ENCODE results near the gene HTR6.
"Not testable (repeated sequence)": the region's sequence is repeated elsewhere in the genome, so short reads cannot be mapped to it uniquely, and the experiment has no call there.

HTR6 gene

GRCh38 chr1:19637606-19638005 lies 27.1 kb upstream of the HTR6 start:
- Histone ChIP-seq H3K4me1 (ENCODE audit: control insufficient read depth, insufficient read depth, low read length) (peaks cover 12% of the 10 kb centered on the region), H3K9ac (ENCODE audit: low read length) (no peak overlapping the region), H3K4me3 (ENCODE audit: low read depth, low read length) (no peak overlapping the region)

GRCh38 chr1:19639228-19639627 lies 25.4 kb upstream of the HTR6 start:
- H3K4me3 ChIP-seq (ENCODE audit: low read depth, low read length); H3K9me3 ChIP-seq (ENCODE audit: control insufficient read depth, insufficient read depth, low read depth, low read length); H3K9ac ChIP-seq (ENCODE audit: low read length); H3K36me3 ChIP-seq (ENCODE audit: control insufficient read depth, insufficient read depth, low read length); H3K27ac ChIP-seq (ENCODE audit: low read depth, low read length): not testable (repeated sequence)
- H3K27me3 ChIP-seq (ENCODE audit: control insufficient read depth, insufficient read depth, low read length), result peaks cover 29% of the 10 kb centered on the region
- H3K4me1 ChIP-seq (ENCODE audit: control insufficient read depth, insufficient read depth, low read length), result peaks cover 19% of the 10 kb centered on the region

More at GRCh38 chr1:19637606-19638005, 27.1 kb upstream of the HTR6 start:
- Histone ChIP-seq H3K27me3 (ENCODE audit: control insufficient read depth, insufficient read depth, low read length) (peaks cover 16% of the 10 kb centered on the region), H3K9me3 (ENCODE audit: control insufficient read depth, insufficient read depth, low read depth, low read length) (no peaks in the 10 kb centered on the region), H3K27ac (ENCODE audit: low read depth, low read length) (no peak overlapping the region), H3K36me3 (ENCODE audit: control insufficient read depth, insufficient read depth, low read length) (no peaks in the 10 kb centered on the region)

- Histone ChIP-seq H3K4me3 (ENCODE audit: low read depth, low read length) (no peak overlapping the region), H3K9ac (ENCODE audit: low read length) (no peak overlapping the region), H3K9me3 (ENCODE audit: control insufficient read depth, insufficient read depth, low read depth, low read length) (no peaks in the 10 kb centered on the region), H3K36me3 (ENCODE audit: control insufficient read depth, insufficient read depth, low read length) (no peaks in the 10 kb centered on the region), H3K27me3 (ENCODE audit: control insufficient read depth, insufficient read depth, low read length) (peaks cover 35% of the 10 kb centered on the region), H3K27ac (ENCODE audit: low read depth, low read length) (no peak overlapping the region), H3K4me1 (ENCODE audit: control insufficient read depth, insufficient read depth, low read length) (peaks cover 19% of the 10 kb centered on the region)
These were observed 24.7 kb upstream of the HTR6 start for GRCh38 chr1:19639999-19640362.

GRCh38 chr1:19640363-19641316 lies 24.0 kb upstream of the HTR6 start:
- Histone ChIP-seq H3K4me1 (ENCODE audit: control insufficient read depth, insufficient read depth, low read length) (peaks cover 25% of the 10 kb centered on the region), H3K9me3 (ENCODE audit: control insufficient read depth, insufficient read depth, low read depth, low read length) (no peaks in the 10 kb centered on the region), H3K27ac (ENCODE audit: low read depth, low read length) (no peak overlapping the region), H3K4me3 (ENCODE audit: low read depth, low read length) (no peak overlapping the region), H3K27me3 (ENCODE audit: control insufficient read depth, insufficient read depth, low read length) (peaks cover 42% of the 10 kb centered on the region), H3K36me3 (ENCODE audit: control insufficient read depth, insufficient read depth, low read length) (no peaks in the 10 kb centered on the region), H3K9ac (ENCODE audit: low read length) (no peak overlapping the region)

GRCh38 chr1:19643121-19643520 lies 21.6 kb upstream of the HTR6 start:
- no peaks in the 10 kb centered on the region for H3K9me3 ChIP-seq (ENCODE audit: control insufficient read depth, insufficient read depth, low read depth, low read length)
- H3K27me3 ChIP-seq (ENCODE audit: control insufficient read depth, insufficient read depth, low read length), result peaks cover 51% of the 10 kb centered on the region
- H3K9ac ChIP-seq (ENCODE audit: low read length), result no peak overlapping the region
- H3K4me1 ChIP-seq (ENCODE audit: control insufficient read depth, insufficient read depth, low read length), result peaks cover 29% of the 10 kb centered on the region
- no peaks in the 10 kb centered on the region for H3K36me3 ChIP-seq (ENCODE audit: control insufficient read depth, insufficient read depth, low read length)
- H3K27ac ChIP-seq (ENCODE audit: low read depth, low read length), result no peak overlapping the region
- H3K4me3 ChIP-seq (ENCODE audit: low read depth, low read length), result peak overlapping the region; percentile 95

GRCh38 chr1:19643602-19644394 lies 20.9 kb upstream of the HTR6 start, which contains the start of gene NBL1:
Gene NBL1 (plus strand): TSS chr1:19644311. CDS start chr1:19655031, 10,720 bp downstream.
- Histone ChIP-seq H3K4me1 (ENCODE audit: control insufficient read depth, insufficient read depth, low read length) (peaks cover 29% of the 10 kb centered on the region), H3K4me3 (ENCODE audit: low read depth, low read length) (peak within 1 kb of the TSS; percentile 95), H3K36me3 (ENCODE audit: control insufficient read depth, insufficient read depth, low read length) (no peaks in the 10 kb centered on the region), H3K9me3 (ENCODE audit: control insufficient read depth, insufficient read depth, low read depth, low read length) (no peaks in the 10 kb centered on the region), H3K27me3 (ENCODE audit: control insufficient read depth, insufficient read depth, low read length) (peaks cover 51% of the 10 kb centered on the region), H3K9ac (ENCODE audit: low read length) (peak within 1 kb of the TSS; percentile 78), H3K27ac (ENCODE audit: low read depth, low read length) (no peak within 1 kb of the TSS)

GRCh38 chr1:19644395-19644680 lies 20.3 kb upstream of the HTR6 start:
- Histone ChIP-seq H3K36me3 (ENCODE audit: control insufficient read depth, insufficient read depth, low read length) (no peaks in the 10 kb centered on the region), H3K27me3 (ENCODE audit: control insufficient read depth, insufficient read depth, low read length) (peaks cover 51% of the 10 kb centered on the region), H3K9ac (ENCODE audit: low read length) (peak overlapping the region; percentile 78), H3K4me3 (ENCODE audit: low read depth, low read length) (peak overlapping the region; percentile 95), H3K4me1 (ENCODE audit: control insufficient read depth, insufficient read depth, low read length) (peaks cover 29% of the 10 kb centered on the region), H3K27ac (ENCODE audit: low read depth, low read length) (no peak overlapping the region), H3K9me3 (ENCODE audit: control insufficient read depth, insufficient read depth, low read depth, low read length) (no peaks in the 10 kb centered on the region)

GRCh38 chr1:19644681-19645410 lies 19.8 kb upstream of the HTR6 start:
- Histone ChIP-seq H3K27ac (ENCODE audit: low read depth, low read length) (no peak overlapping the region), H3K4me3 (ENCODE audit: low read depth, low read length) (peak overlapping the region; percentile 95), H3K4me1 (ENCODE audit: control insufficient read depth, insufficient read depth, low read length) (peaks cover 29% of the 10 kb centered on the region), H3K36me3 (ENCODE audit: control insufficient read depth, insufficient read depth, low read length) (no peaks in the 10 kb centered on the region), H3K27me3 (ENCODE audit: control insufficient read depth, insufficient read depth, low read length) (peaks cover 51% of the 10 kb centered on the region), H3K9me3 (ENCODE audit: control insufficient read depth, insufficient read depth, low read depth, low read length) (no peaks in the 10 kb centered on the region), H3K9ac (ENCODE audit: low read length) (peak overlapping the region; percentile 78)

GRCh38 chr1:19645411-19646251 lies 19.0 kb upstream of the HTR6 start:
- Histone ChIP-seq H3K9me3 (ENCODE audit: control insufficient read depth, insufficient read depth, low read depth, low read length) (no peaks in the 10 kb centered on the region), H3K4me1 (ENCODE audit: control insufficient read depth, insufficient read depth, low read length) (peaks cover 22% of the 10 kb centered on the region), H3K27ac (ENCODE audit: low read depth, low read length) (no peak overlapping the region), H3K36me3 (ENCODE audit: control insufficient read depth, insufficient read depth, low read length) (no peaks in the 10 kb centered on the region), H3K27me3 (ENCODE audit: control insufficient read depth, insufficient read depth, low read length) (peaks cover 51% of the 10 kb centered on the region), H3K9ac (ENCODE audit: low read length) (peak overlapping the region; percentile 78), H3K4me3 (ENCODE audit: low read depth, low read length) (peak overlapping the region; percentile 95)
